Suprapubic skin (tissue), 4 donors: Measurements from ENCODE around the gene PHF12. TPM values are rescaled to one million over a fixed set of nuclear protein-coding genes. Genes with fewer than 3 reads are reported as not detected.

Experiments
- DNase-seq, 2 donors: peaks; one replicate each; pipeline ENCODE4 v3.0.0-alpha.2; 2019; ENCODE audit warnings: low spot score in 2 of 2
- H3K27ac ChIP-seq: fragments of 200-600 bp; sonication (generic); one replicate; pipeline ENCODE4 v1.5.1; 2019
- H3K27me3 ChIP-seq: fragments of 200-600 bp; sonication (generic); one replicate; pipeline ENCODE4 v1.5.1; 2019
- H3K36me3 ChIP-seq: fragments of 200-600 bp; sonication (generic); one replicate; pipeline ENCODE4 v1.5.1; 2019
- H3K4me1 ChIP-seq: fragments of 200-600 bp; sonication (generic); one replicate; pipeline ENCODE4 v1.5.1; 2019
- H3K4me3 ChIP-seq: fragments of 200-600 bp; sonication (generic); one replicate; pipeline ENCODE4 v1.5.1; 2019; ENCODE audit warnings: mild to moderate bottlenecking
- H3K9me3 ChIP-seq: fragments of 200-600 bp; sonication (generic); one replicate; pipeline ENCODE4 v1.5.1; 2019
- CTCF ChIP-seq, 2 donors: fragments of 200-600 bp in 1 of 2; fragments of 450-650 bp in 1 of 2; sonication (generic) in 1 of 2; IDR thresholded peaks; one replicate each; pipeline ENCODE4 v1.5.1; 2016 to 2019; ENCODE audit warnings: antibody characterized with exemption in 2 of 2, mild to moderate bottlenecking in 1 of 2, moderate library complexity in 1 of 2
- EP300 ChIP-seq: sonication (generic); formaldehyde crosslinking; IDR thresholded peaks from one replicate; pipeline ENCODE4 v1.6.1; 2017; ENCODE audit warnings: antibody characterized with exemption
- POLR2A ChIP-seq, 2 donors: fragments of 450-650 bp; IDR thresholded peaks; one replicate each; pipeline ENCODE4 v1.6.1; 2017; ENCODE audit warnings: antibody characterized with exemption in 2 of 2, mild to moderate bottlenecking in 2 of 2, moderate library complexity in 2 of 2
- POLR2AphosphoS5 ChIP-seq, 3 donors: sonication (generic); formaldehyde crosslinking; IDR thresholded peaks; one replicate each; pipeline ENCODE4 v1.6.1; 2017; ENCODE audit warnings: antibody characterized with exemption in 3 of 3
- WGBS: methylation state at CpG from one replicate; pipeline ENCODE4 v1.1.5; 2018; 5-methylcytosine and 5-hydroxymethylcytosine counted together
- total RNA-seq, 4 donors: library from RNA; depleted of rRNA; stranded (reverse); fragments of >200 nt; gene quantifications; one replicate each; pipeline ENCODE4 v1.1.0, GENCODE V29; 2016

Gene PHF12
- total RNA-seq, result 10 to 100 TPM; 24.4 to 80.9 (median 35.4) TPM

GRCh38 chr17:28951428-28951990 is at the start of gene PHF12:
PHF12 (minus strand) TSS chr17:28951518; CDS start chr17:28950960, 558 bp downstream.
- Histone ChIP-seq H3K27ac (peak within 1 kb of the TSS; percentile 99), H3K4me1 (peaks cover 29% of the 10 kb centered on the region), H3K9me3 (no peaks in the 10 kb centered on the region), H3K4me3 (peak within 1 kb of the TSS; percentile 85), H3K36me3 (no peaks in the 10 kb centered on the region), H3K27me3 (no peaks in the 10 kb centered on the region)
- WGBS, result 1% methylated on average over 9 of the region's 51 CpGs
- DNase-seq, result peak; percentile 100
- TF ChIP-seq EP300 (no peak), POLR2A (IDR thresholded peaks at IDR 0.05) (peak; percentile 15 to 18), POLR2AphosphoS5 (IDR thresholded peaks at IDR 0.05) (peak; percentile 26 to 77 (median 31))

- DNase-seq, result no peak
- peaks cover 14% of the 10 kb centered on the region for H3K4me1 ChIP-seq
- H3K36me3 ChIP-seq, result no peaks in the 10 kb centered on the region
- 81% methylated on average over 5 of the region's 5 CpGs for WGBS
- H3K27ac ChIP-seq, result no peak overlapping the region
- H3K4me3 ChIP-seq, result no peak overlapping the region
- TF ChIP-seq EP300 (no peak), POLR2AphosphoS5 (IDR thresholded peaks at IDR 0.05) (no peak), POLR2A (IDR thresholded peaks at IDR 0.05) (no peak), CTCF (IDR thresholded peaks at IDR 0.05) (no peak)
- H3K9me3 ChIP-seq, result no peaks in the 10 kb centered on the region
- H3K27me3 ChIP-seq, result peaks cover 52% of the 10 kb centered on the region
Observed at GRCh38 chr17:29000973-29001372, 49.7 kb upstream of the PHF12 start.

- Histone ChIP-seq H3K4me3 (no peak overlapping the region), H3K27me3 (peaks cover 34% of the 10 kb centered on the region), H3K4me1 (peaks cover 9% of the 10 kb centered on the region), H3K36me3 (no peaks in the 10 kb centered on the region), H3K9me3 (no peaks in the 10 kb centered on the region), H3K27ac (no peak overlapping the region)
- no CpG with 5 or more reads among the region's 5 CpGs for WGBS
- DNase-seq, result no peak
- TF ChIP-seq EP300, result no peak
- no peak for TF ChIP-seq POLR2A (IDR thresholded peaks at IDR 0.05)
- TF ChIP-seq POLR2AphosphoS5 (IDR thresholded peaks at IDR 0.05), result no peak
- no peak for TF ChIP-seq CTCF (IDR thresholded peaks at IDR 0.05)
Observed at GRCh38 chr17:28999206-28999605, 47.9 kb upstream of the PHF12 start.

GRCh38 chr17:28997806-28998205 is 46.5 kb upstream of the PHF12 start:
- TF ChIP-seq EP300, result no peak
- TF ChIP-seq CTCF (IDR thresholded peaks at IDR 0.05), result no peak
- TF ChIP-seq POLR2AphosphoS5 (IDR thresholded peaks at IDR 0.05), result no peak
- no peak for TF ChIP-seq POLR2A (IDR thresholded peaks at IDR 0.05)
- H3K27ac ChIP-seq, result no peak overlapping the region
- WGBS, result 91% methylated on average over 1 of the region's 1 CpG
- no peak for DNase-seq
- no peak overlapping the region for H3K4me3 ChIP-seq
- H3K4me1 ChIP-seq, result peaks cover 9% of the 10 kb centered on the region
- H3K27me3 ChIP-seq, result peaks cover 21% of the 10 kb centered on the region
- H3K9me3 ChIP-seq, result no peaks in the 10 kb centered on the region
- H3K36me3 ChIP-seq, result no peaks in the 10 kb centered on the region

- Histone ChIP-seq H3K4me1 (peaks cover 9% of the 10 kb centered on the region), H3K4me3 (no peak overlapping the region), H3K27ac (no peak overlapping the region), H3K36me3 (no peaks in the 10 kb centered on the region), H3K9me3 (no peaks in the 10 kb centered on the region), H3K27me3 (peaks cover 15% of the 10 kb centered on the region)
- DNase-seq, result no peak
- no peak for TF ChIP-seq CTCF (IDR thresholded peaks at IDR 0.05)
- TF ChIP-seq POLR2AphosphoS5 (IDR thresholded peaks at IDR 0.05), result no peak
- TF ChIP-seq POLR2A (IDR thresholded peaks at IDR 0.05), result no peak
- TF ChIP-seq EP300, result no peak
- WGBS, result 43% methylated on average over 5 of the region's 5 CpGs
Observed at GRCh38 chr17:28996554-28997096, 45.3 kb upstream of the PHF12 start.
